Common myeloid progenitor, CD34-positive (primary cell): Measurements from ENCODE around the gene UGGT1. TPM values are rescaled to one million over a fixed set of nuclear protein-coding genes. Genes with fewer than 3 reads are reported as not detected.
A peak's percentile ranks its signal among the peaks of the same experiment; 100 is the strongest.

Source experiments
- CTCF ChIA-PET: fragments of 350-600 bp; sonication (Branson Sonifier 250); formaldehyde crosslinking; loops from one replicate; lab custom pipeline; 2021; ENCODE audit warnings: antibody characterized with exemption; lab: Charles Lee
- POLR2A ChIA-PET: fragments of 350-600 bp; sonication (Branson Sonifier 250); formaldehyde crosslinking; loops from one replicate; lab custom pipeline; 2021; ENCODE audit warnings: antibody characterized with exemption; lab: Charles Lee
- DNase-seq, 3 donors: peaks; one replicate each; pipeline versions ENCODE4 v3.0.0 to v3.0.0-alpha.2; 2013
- H3K27ac ChIP-seq, 2 experiments: 1 replicate in 1 of 2; 2 replicates in 1 of 2; pipeline ENCODE4 v1.7.0; 2013; ENCODE audit warnings: inconsistent platforms in 2 of 2, low read length in 2 of 2, mild to moderate bottlenecking in 2 of 2, low read depth in 1 of 2, moderate library complexity in 1 of 2; ENCODE audit not compliant: severe bottlenecking in 2 of 2, insufficient read depth in 1 of 2, poor library complexity in 1 of 2
- H3K27me3 ChIP-seq, 5 experiments: replicated peaks in 2 of 5; 1 replicate in 3 of 5; 2 replicates in 2 of 5; pipeline versions ENCODE4 v1.6.1 to v1.7.0; 2013; ENCODE audit warnings: low read length in 4 of 5, mild to moderate bottlenecking in 2 of 5, moderate library complexity in 2 of 5, inconsistent platforms in 1 of 5; ENCODE audit not compliant: insufficient read depth in 5 of 5, control insufficient read depth in 4 of 5
- H3K36me3 ChIP-seq, 4 experiments: 1 replicate in 2 of 4; 2 replicates in 2 of 4; pipeline versions ENCODE4 v1.6.1 to v1.7.0; 2013; ENCODE audit warnings: low read length in 3 of 4, control low read depth in 1 of 4, mild to moderate bottlenecking in 1 of 4; ENCODE audit not compliant: control insufficient read depth in 4 of 4, insufficient read depth in 4 of 4
- H3K4me1 ChIP-seq, 4 experiments: 1 replicate in 3 of 4; 2 replicates in 1 of 4; pipeline versions ENCODE4 v1.6.1 to v1.7.1; 2013; ENCODE audit warnings: low read length in 3 of 4, mild to moderate bottlenecking in 3 of 4, control low read depth in 1 of 4, inconsistent platforms in 1 of 4, moderate library complexity in 1 of 4; ENCODE audit not compliant: control insufficient read depth in 4 of 4, insufficient read depth in 4 of 4; ENCODE audit errors: control extremely low read depth in 1 of 4
- H3K4me3 ChIP-seq, 7 experiments: 1 replicate in 4 of 7; 2 replicates in 3 of 7; pipeline versions ENCODE4 v1.5.1 to v1.7.0; 2013; ENCODE audit warnings: mild to moderate bottlenecking in 7 of 7, low read length in 6 of 7, moderate library complexity in 6 of 7, inconsistent platforms in 2 of 7, low read depth in 2 of 7, control low read depth in 1 of 7; ENCODE audit not compliant: insufficient read depth in 4 of 7, control insufficient read depth in 1 of 7; ENCODE audit errors: extremely low read depth in 1 of 7
- H3K9me3 ChIP-seq, 5 experiments: 1 replicate in 4 of 5; 2 replicates in 1 of 5; pipeline versions ENCODE4 v1.6.1 to v1.7.1; 2013; ENCODE audit warnings: low read length in 4 of 5, mild to moderate bottlenecking in 2 of 5, inconsistent platforms in 1 of 5, low read depth in 1 of 5, moderate library complexity in 1 of 5; ENCODE audit not compliant: control insufficient read depth in 4 of 5, insufficient read depth in 2 of 5; ENCODE audit errors: control extremely low read depth in 1 of 5
- WGBS: methylation state at CpG from one replicate; pipeline ENCODE4 v1.1.5; 2013; ENCODE audit not compliant: insufficient coverage; 5-methylcytosine and 5-hydroxymethylcytosine counted together
- polyA plus RNA-seq: library from polyadenylated mRNA; unstranded; fragments of 120-200 nt; gene quantifications from one replicate; pipeline ENCODE4 v1.2.1, GENCODE V29; 2013

UGGT1 gene, protein sequence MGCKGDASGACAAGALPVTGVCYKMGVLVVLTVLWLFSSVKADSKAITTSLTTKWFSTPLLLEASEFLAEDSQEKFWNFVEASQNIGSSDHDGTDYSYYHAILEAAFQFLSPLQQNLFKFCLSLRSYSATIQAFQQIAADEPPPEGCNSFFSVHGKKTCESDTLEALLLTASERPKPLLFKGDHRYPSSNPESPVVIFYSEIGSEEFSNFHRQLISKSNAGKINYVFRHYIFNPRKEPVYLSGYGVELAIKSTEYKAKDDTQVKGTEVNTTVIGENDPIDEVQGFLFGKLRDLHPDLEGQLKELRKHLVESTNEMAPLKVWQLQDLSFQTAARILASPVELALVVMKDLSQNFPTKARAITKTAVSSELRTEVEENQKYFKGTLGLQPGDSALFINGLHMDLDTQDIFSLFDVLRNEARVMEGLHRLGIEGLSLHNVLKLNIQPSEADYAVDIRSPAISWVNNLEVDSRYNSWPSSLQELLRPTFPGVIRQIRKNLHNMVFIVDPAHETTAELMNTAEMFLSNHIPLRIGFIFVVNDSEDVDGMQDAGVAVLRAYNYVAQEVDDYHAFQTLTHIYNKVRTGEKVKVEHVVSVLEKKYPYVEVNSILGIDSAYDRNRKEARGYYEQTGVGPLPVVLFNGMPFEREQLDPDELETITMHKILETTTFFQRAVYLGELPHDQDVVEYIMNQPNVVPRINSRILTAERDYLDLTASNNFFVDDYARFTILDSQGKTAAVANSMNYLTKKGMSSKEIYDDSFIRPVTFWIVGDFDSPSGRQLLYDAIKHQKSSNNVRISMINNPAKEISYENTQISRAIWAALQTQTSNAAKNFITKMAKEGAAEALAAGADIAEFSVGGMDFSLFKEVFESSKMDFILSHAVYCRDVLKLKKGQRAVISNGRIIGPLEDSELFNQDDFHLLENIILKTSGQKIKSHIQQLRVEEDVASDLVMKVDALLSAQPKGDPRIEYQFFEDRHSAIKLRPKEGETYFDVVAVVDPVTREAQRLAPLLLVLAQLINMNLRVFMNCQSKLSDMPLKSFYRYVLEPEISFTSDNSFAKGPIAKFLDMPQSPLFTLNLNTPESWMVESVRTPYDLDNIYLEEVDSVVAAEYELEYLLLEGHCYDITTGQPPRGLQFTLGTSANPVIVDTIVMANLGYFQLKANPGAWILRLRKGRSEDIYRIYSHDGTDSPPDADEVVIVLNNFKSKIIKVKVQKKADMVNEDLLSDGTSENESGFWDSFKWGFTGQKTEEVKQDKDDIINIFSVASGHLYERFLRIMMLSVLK (N-terminal part only)
- polyA plus RNA-seq: 22.8 TPM

GRCh38 chr2:128090945-128091725 is at the start of gene UGGT1:
UGGT1 (plus strand) TSS chr2:128091200; CDS start chr2:128091358, 158 bp downstream.
- ChIA-PET CTCF (interaction anchor here (0.6 to 2.3 kb wide), 10 partner anchors 8 to 214 kb away, joined by 3 to 17 read pairs (median 4); partner anchors contain the start of gene SAP130), POLR2A (interaction anchor here (0.5 to 1.7 kb wide), 2 partner anchors 63 to 216 kb away, joined by 3 to 5 read pairs; partner anchors contain the start of gene SAP130)
- Histone ChIP-seq H3K9me3 (no peaks in the 10 kb centered on the region), H3K27ac (peak within 1 kb of the TSS; percentile 84 to 94), H3K4me1 (peaks cover 5 to 27% (median 10%) of the 10 kb centered on the region in 4 experiments), H3K4me3 (peak within 1 kb of the TSS; percentile 84 to 100 (median 98)), H3K27me3 (no peaks in the 10 kb centered on the region), H3K36me3 (peaks cover 0 to 9% (median 5%) of the 10 kb centered on the region in 4 experiments)
- DNase-seq: peak; percentile 98 to 99 (median 99)
- under 1% methylated on average over 47 of the region's 59 CpGs for WGBS

- Histone ChIP-seq H3K36me3 (no peaks in the 10 kb centered on the region), H3K27ac (no peak overlapping the region), H3K4me3 (no peak overlapping the region), H3K4me1 (no peaks in the 10 kb centered on the region), H3K9me3 (peaks cover 1 to 47% (median 30%) of the 10 kb centered on the region in 5 experiments), H3K27me3 (no peaks in the 10 kb centered on the region)
- CTCF ChIA-PET: interaction anchor here (2.5 kb wide), 1 partner anchor 12 kb away, joined by 5 read pairs; no protein-coding TSS in a partner anchor
- POLR2A ChIA-PET: no interaction called here
- 90% methylated on average over 3 of the region's 3 CpGs for WGBS
- no peak for DNase-seq
Observed at GRCh38 chr2:128041561-128041960, 49.4 kb upstream of the UGGT1 start.

DNA sequence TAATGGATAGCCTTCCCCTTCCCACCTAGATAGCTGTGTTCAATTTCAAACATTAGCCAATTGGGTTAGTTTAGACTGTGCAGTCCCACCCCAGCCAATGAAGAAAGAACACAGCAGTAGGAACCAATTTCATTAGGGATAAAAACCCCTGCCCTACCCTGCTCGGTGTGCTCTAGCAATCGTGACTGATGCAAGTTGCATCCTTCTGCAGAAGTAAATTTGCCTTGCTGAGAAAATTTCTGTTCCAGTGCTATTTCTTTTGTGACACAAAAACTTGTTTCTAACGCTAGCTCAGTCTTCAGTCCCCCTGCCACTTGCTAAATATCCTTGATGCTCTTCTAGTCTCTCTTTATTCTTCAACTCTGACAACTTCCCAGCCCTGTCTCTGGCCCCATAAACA is 48.0 kb upstream of the UGGT1 start:
- DNase-seq: no peak
- no peak overlapping the region for H3K4me3 ChIP-seq
- no peaks in the 10 kb centered on the region for H3K36me3 ChIP-seq
- no peak overlapping the region for H3K27ac ChIP-seq
- no peaks in the 10 kb centered on the region for H3K4me1 ChIP-seq
- peaks cover 1 to 32% (median 18%) of the 10 kb centered on the region in 5 experiments for H3K9me3 ChIP-seq
- WGBS: 88% methylated on average over 2 of the region's 3 CpGs
- ChIA-PET CTCF (interaction anchor here (2.5 kb wide), 1 partner anchor 11 kb away, joined by 5 read pairs; no protein-coding TSS in a partner anchor), POLR2A (no interaction called here)
- no peaks in the 10 kb centered on the region for H3K27me3 ChIP-seq

DNA sequence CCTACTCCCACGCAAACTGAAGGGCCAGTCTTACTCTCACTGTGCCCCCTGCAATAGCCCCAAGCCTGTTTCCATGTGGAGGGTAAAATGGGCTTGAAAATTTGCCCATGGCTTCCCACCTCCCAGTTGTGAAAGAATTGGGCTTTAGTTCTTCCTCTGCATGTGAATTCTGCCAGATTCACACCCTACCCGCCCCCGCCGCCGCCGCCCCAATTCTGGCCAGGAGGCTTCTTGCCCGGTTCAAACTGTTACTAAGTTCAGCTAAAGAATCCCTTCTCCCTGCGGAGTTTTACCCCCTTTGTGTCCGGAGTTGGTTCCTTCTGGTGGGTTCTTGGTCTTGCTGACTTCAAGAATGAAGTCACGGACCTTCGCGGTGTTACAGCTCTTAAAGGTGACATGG is 37.7 kb upstream of the UGGT1 start:
- Histone ChIP-seq H3K27ac (no peak overlapping the region), H3K4me3 (no peak overlapping the region), H3K4me1 (no peaks in the 10 kb centered on the region), H3K9me3 (peaks cover 0 to 7% (median 2%) of the 10 kb centered on the region in 5 experiments), H3K27me3 (peaks cover 0 to 1% (median 0%) of the 10 kb centered on the region in 5 experiments), H3K36me3 (no peaks in the 10 kb centered on the region)
- POLR2A ChIA-PET: no interaction called here
- WGBS: 95% methylated on average over 10 of the region's 12 CpGs
- CTCF ChIA-PET: interaction anchor here (1.1 to 1.5 kb wide), 3 partner anchors 11 to 23 kb away, joined by 3 to 5 read pairs (median 3); no protein-coding TSS in a partner anchor
- no peak for DNase-seq

GRCh38 chr2:128054104-128054885 is 36.7 kb upstream of the UGGT1 start:
- Histone ChIP-seq H3K4me1 (no peaks in the 10 kb centered on the region), H3K27ac (no peak overlapping the region), H3K27me3 (peaks cover 0 to 1% (median 0%) of the 10 kb centered on the region in 5 experiments), H3K4me3 (no peak overlapping the region), H3K36me3 (no peaks in the 10 kb centered on the region), H3K9me3 (peaks cover 0 to 7% (median 2%) of the 10 kb centered on the region in 5 experiments)
- POLR2A ChIA-PET: interaction anchor here (0.5 kb wide), 1 partner anchor 509 kb away, joined by 3 read pairs; no protein-coding TSS in a partner anchor
- CTCF ChIA-PET: interaction anchor here (1.3 to 1.5 kb wide), 4 partner anchors 9 to 36 kb away, joined by 3 to 6 read pairs (median 4); partner anchors contain the start of gene UGGT1
- WGBS: 99% methylated on average over 9 of the region's 11 CpGs
- no peak for DNase-seq
